Hematopoietic multipotent progenitor cell treated with erythropoietin and hydrocortisone succinate and interleukin-3 and kit ligand, for 15 days (in vitro differentiated cells): ENCODE measurements around the gene COL26A1.

ENCODE experiments used
- DNase-seq: peaks from one replicate; pipeline ENCODE4 v3.0.0-alpha.2; 2015; ENCODE audit warnings: low spot score

The COL26A1 gene

DNA sequence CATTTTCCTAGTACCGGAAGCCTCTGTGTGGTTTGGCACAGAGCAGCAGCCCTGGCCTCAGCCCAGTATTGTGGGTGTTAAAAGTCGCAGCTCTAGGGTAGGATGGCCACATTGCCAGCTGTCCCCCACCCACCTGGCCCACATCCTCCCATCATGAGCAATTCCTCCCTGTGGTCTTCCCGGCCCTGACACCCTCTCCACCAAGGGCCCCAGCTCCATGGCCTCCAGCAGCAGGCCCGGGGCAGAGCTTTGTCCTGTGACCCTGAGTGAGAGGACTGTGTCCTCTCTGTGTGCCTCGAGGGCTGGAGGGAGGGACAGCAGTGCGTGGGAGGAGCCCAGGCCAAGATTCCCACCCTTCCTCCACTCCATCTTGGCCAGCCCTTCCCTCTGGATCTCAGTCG lies 172.7 kb downstream of the COL26A1 start:
- DNase-seq, result no peak

DNA sequence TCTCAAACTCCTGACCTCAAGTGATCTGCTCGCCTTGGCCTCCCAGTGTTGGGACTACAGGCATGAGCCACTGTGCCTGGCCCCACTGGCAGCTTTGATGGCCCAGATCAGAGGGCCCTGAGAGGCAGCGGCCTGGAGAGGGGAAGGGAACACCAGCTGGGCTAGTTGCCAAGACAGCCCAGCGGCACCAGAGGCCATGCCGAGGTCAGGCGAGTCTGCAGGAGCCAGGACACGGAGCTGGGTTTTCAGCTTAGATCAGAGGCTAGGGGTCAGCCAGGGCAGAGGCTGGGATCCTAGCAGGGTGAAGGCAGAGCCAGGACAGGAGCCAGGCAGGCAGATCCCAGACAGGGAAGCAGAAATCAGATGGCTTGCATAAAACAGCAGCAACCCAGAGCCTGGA lies 173.6 kb downstream of the COL26A1 start:
- no peak for DNase-seq

DNA sequence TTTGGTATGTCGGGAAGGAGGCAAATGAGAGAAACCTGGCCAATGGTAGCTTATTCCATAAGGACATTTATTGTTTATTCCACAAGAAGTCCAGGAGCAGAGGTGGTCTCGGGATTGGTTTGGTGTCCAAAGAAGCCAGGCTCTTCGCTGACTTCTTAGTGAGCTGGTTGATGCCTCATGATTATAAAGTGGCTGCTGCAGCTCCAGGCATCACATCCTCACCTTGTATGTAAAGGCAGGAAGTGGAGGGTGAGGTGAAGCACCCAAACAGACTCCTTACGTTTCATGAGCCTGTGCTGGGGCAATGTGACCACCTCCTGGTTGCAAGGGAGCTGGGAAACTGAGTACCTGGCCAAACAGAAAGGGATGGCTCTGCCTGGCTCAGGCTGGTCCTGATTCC lies 174.0 kb downstream of the COL26A1 start:
- no peak for DNase-seq

DNA sequence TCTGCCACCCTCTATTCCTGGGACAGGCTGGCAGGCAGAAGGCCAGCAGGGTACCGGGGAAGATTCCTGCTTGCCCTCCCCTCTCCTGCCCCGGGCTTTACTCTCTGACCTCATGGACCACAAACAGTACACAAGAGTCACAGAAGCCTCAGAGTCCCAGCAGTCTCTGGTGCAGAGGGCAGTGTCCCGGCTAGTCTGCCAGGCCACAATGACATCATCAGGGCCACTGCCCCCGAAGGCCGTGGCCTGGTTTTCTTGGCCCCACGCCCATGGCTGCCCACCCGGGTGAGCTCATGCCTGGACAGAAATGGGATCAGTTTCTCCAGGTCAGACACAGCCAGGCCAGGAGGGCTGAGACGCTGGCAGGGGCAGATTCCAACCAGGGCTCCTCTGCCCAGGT lies 174.5 kb downstream of the COL26A1 start:
- no peak for DNase-seq

DNA sequence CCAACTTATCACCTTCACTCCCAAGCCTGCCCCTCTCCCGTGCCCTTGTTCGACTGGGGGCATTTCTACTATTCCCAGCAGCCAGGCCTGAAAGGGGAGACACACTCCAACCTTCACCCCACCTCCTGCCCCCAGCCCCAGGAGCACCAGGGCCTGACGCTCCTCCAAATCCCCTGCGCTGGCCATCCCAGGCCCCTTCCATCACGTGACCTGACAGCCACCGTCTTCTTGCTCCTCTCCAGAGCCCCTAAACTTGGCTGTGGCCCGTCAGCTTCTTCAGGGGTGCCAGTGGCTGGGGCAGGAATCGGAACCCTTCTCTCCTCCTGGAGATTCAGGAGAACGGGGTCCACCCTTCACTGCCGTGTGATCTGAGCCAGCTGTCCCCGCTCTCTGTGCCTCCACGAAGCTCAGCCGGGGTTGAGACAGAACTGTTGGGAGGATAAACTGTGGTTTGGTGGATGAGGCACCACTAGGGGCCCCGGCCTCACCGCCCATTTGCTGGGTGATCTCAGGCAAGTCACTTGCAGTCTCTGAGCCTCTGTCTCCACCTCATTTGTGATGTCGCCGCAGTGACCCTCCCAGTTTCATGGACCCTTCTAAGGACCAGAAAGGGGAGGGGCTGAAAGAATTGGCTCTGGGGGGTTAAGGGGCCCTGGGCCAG lies 175.4 kb downstream of the COL26A1 start:
- no peak for DNase-seq

DNA sequence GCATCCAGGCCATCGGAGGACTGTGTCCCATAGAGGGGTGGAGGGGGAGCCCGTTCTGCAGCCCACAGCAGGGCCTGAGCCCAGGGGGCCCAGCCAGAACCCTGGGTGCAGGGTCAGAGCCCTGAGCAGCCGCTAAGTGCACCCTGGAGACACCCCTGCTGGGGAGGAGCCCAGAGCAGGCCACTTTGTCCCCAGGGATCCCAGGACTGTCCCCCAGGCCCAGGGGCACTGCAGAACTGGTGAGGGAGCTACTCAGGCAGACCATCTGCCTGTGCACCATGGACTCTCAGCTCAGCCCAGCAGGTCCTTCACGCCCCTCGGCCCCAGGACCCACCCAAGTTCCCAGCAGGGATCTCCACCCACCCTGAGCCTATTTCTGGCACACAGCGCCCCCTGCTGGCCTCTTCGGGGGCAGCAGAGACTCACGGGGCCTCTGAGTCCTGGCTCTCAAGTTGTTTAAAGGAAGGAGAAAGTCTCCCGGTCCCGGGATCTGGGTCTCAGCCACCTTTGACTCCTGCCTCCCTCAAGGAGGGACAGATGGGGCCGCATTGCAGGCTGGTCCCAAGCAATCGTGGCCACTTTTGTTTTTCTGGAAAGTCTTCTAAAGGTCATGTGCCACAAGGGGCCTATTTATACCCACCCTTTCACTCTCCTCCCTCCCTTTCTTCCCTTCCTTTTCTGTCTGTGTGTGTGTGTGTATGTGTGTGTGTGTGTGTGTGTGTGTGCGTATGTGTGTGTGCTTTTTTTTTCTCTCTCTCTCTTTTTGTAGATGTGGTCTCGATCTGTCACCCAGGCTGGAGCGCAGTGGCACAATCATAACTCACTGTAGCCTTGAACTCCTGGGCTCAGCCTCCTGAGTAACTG lies 176.2 kb downstream of the COL26A1 start:
- peak; percentile 55 for DNase-seq

DNA sequence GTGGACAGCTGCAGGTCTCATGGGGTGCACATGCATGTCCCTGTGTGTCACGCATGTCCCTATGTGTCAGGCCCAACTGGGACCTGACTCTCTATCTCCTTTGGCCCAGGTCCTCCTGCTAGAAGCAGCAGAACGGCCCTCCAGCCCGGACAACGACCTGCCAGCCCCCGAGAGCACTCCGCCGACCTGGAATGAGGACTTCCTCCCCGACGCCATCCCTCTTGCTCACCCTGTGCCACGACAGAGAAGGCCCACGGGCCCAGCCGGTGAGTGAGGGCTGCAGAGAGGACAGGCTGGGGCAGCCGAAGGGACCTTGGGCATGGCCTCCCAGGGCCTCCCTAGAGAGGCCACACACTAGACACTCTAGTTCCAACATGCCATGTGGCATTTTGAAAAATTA lies 177.1 kb downstream of the COL26A1 start:
- no peak for DNase-seq

DNA sequence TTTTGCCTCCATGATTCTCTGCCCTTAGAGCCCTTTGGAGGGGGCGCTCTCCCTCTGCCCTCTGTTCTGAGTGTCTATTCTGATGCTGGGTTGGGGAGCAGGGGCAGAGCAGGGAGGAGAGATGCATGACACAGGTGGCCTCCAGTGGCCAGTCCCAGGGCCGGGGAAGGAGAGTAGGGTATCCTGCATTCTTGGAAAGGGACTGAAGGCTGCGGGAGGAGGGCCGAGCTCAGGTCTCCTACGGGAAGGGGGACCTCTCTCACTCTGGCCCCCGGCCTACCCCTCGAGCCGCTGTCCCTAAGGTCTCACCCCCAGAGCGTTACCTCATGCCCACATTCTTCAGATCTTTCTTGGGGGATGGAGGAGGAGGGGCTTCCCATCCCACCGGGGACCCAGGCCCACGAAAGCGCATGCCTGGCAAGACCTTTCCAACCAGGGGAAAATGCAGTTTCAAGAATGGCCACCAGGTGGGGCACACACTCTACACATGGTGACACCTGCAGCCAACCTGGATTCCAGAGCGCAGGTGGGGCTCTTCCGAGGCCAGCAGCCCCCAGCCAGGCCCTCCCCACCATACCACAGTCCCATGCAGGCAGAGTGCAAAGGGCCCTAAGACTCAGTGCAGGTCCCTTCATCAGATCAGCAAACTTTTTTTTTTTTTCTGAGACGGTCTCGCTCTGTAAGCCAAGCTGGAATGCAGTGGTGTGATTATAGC lies 180.0 kb downstream of the COL26A1 start:
- DNase-seq, result peak; percentile 60

DNA sequence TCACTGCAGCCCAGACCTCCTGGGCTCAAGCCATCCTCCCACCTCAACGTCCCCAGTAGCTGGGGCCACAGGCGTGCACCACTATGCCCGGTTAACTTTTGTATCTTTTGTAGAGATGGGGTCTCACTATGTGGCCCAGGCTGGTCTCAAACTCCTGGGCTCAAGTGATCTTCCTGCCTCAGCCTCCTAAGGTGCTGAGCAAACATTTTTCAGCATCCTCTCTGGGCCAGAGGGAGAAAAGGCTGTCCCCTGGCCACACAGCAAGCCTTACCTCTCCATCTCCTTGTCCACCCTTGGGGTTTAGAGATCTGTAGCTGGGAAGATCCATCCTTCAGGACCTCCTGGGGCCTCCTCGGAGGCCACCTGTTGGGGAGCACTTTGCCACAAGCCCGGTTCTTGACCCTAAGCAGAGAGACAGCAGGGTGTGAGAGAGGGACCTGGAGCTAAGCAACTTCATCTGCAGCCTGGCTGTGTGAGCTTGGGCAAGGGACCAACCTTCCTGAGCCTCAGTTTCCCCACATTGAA lies 180.6 kb downstream of the COL26A1 start:
- no peak for DNase-seq

DNA sequence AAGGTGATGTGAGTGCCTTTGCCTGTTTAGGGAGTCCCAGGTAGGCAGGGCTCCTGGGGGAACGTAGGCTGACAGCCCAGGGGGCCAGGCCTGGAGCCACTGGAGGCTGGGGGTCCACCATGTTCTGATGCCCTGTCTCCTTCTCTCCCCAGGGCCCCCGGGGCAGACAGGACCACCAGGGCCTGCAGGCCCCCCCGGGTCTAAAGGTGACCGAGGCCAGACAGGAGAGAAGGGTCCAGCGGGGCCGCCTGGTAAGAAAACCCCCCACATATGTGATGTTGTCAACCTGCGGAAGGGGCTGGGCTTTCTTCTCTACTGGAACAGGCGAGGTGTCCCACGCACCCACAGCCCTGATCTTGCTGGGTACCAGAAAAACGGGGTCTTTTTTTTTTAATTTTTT lies 181.2 kb downstream of the COL26A1 start:
- DNase-seq, result no peak

DNA sequence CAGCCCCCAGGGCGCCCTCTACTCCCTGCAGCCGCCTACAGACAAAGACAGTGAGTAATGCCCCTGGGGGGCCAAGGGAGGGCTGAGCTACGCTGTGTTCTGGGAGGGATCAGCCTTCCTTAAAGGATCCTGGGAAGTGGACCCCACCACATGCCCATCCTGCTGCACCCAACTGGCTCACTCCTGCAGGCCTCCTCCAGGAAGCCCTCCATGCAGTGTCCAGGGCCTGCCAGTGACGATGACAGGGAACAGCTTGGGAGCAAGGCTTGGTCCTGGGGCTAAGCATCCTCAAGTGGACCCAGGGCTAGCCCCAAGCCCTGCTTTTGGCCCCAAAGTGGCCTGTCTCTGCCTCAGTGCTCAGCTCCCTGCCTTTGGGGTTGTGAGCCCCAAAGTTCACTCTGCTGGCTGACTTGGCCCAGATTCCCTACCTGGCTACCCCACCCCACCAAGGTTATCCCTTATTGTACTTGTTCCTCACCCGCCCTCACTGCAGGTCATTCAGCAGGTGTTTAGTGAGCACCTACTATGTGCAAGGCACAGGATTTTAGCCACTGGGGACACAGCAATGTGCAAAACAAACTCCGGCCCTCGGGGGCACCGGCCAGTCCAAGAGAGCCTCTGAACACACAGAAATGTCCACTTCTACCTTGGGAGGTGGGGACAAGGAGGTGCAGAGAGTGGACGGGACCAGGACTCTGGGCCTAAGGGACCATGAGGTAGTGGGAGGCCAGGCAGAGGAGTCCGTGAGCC lies 182.9 kb downstream of the COL26A1 start:
- no peak for DNase-seq

DNA sequence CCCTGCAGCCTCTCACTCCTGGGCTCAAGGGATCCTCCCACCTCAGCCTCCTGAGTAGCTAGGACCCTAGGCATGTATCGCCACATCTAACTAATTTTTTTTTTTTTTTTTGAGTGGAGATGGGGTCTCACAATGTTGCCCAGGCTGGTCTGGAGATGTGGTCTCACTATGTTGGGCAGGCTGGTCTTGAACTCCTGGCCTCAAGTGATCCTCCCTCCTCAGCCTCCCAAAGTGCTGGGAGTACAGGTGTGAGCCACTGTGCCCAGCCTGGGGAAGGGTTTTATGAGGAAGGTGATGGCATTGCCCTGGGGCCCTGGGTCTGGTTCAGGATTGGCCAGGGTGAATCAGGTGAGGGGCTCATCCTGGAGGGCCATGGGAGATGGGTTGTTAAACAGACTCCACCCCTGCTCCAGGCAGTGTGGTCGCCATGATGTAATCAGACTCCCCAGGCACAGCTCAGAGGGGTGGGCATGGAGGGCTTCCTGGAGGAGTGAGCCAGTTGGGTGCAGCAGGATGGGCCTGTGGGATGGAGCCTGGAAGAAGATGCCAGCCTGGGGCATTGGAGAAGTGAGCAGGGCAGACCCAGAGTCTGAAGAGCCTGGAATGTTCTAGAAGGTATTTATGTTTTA lies 183.7 kb downstream of the COL26A1 start:
- DNase-seq, result no peak

DNA sequence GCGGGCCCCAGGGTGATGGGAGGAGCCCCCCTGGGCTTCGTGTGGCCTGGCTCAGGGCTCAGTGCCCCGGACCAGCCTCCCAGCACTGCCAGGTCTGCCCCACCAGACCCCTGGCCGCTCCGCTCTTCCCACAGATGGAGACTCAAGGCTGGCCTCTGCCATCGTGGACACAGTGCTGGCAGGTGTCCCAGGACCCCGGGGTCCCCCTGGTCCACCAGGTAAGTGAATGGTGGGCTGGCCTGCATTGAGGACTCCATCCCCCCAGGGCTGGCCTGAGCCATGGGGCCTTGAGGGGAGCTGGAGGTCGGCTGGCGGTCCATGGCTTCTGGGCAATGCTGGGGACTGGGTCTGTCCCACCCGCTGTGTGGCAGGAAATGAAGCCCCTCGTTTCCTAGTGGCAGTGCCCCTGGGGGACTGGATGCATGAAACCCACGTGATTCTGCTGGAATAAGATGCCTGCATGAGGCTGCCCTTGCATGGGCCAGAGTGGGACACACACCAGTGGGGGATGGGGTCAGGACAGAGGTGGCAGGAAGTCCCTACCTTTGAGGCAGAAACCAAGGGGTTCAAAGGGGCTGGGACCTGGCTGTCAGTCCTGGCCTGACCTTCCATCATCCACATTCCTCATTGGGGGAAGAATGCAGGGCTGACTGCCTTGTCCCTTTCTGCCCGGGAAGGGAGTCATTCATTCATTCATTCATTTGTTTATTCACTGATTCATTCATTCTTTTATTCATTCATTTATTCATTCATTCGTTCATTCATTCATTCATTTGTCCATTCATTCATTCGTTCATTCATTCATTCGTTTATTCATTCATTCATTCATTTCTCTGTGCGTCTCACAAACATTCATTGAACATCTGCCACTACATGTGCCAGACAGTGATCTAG lies 184.6 kb downstream of the COL26A1 start:
- DNase-seq, result no peak

DNA sequence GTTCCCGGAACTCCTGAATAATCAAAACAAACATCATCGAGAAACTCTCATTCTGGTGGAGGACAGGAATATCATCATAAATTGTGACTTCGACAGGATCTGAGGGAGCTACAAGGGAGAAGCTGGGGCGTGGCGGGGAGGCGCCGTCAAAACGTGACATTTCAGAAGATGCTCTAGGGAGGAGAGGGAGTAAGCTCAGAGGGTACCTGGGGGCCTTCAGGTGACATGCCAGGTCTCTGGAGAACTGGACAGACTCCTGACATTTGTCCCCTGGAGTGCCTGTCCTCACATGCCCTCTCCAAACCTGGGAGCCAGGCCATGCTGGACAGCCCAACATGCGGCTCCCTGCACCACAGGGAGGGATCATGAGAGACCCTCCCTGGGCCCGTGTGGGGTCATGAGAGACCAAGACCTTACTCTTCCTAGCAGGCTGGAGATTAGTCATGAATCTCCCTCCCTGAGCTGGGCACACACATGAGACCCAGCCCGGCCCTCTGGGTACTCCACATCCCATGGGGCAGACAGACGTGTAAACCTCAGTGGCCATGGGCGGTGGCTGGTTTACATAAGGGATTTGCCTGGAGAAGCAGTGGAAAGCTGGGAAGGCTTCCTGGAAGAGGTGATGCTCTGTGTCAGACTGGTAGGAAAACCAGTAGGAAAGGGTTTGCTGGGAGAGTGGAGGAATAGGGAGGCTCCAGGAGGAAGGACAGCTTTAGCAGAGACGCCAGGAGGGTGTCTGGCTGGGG lies 185.4 kb downstream of the COL26A1 start:
- DNase-seq, result no peak

DNA sequence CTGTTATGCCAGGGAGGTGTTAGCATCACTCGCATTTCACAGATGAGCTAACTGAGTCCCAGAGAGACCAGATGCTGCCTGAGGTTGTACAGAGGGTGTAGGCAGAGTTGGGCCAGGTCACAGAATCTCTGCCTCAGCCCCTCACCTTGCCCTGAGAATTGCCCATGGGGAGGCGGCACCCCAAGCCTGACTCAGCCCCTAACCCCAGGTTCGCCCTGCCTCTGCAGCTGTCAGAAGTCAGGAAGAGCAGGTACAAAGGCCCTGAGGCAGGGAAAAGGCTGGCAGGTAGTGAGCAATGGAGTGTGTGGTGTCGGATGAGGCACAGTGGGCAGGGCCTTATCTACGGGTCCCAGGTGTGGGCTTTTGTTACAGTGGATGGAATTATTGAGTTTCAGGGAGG lies 187.1 kb downstream of the COL26A1 start:
- DNase-seq, result no peak

DNA sequence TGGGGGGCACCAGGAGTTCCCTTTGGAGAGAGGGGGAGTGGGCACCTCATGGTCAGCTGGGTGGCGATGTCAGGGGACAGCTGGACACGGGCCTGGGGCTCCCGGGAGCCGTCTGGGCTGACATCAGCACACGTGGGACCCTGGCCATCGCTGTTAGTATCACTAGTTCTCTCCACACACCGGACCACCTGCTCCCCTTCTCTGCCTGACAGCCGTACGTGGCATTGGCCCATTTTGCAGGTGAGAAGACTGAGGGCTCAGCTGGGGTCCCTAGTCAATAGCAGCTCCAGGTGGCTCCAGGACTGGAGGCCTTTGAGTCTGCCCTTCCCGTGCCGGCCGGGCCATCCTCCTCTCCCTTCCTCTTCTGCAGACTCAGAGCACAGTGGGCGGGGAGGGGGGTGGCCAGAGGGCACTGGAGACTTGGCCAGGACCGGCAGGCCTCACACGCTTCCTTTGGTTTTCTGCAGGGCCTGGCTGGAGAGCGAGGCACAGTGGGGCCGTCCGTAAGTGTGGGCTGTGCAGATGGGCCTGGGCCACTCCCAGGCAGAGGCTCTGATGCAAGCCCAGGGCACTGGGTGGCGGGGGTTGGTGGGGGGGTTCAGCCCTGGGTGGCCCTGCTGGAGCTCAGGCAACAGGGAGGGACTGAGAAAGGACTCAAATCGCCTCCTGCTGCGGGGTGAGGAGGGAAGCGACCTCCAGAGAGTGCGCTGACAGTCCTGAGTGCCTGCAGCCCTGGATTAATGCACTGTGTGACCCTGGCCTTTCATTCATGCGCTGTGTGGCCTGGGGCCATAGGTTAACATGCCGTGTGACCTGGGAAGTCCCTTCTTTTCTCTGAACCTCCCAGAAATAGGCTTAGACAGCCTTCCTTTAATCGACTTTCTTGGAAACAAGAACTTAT lies 188.2 kb downstream of the COL26A1 start:
- no peak for DNase-seq

DNA sequence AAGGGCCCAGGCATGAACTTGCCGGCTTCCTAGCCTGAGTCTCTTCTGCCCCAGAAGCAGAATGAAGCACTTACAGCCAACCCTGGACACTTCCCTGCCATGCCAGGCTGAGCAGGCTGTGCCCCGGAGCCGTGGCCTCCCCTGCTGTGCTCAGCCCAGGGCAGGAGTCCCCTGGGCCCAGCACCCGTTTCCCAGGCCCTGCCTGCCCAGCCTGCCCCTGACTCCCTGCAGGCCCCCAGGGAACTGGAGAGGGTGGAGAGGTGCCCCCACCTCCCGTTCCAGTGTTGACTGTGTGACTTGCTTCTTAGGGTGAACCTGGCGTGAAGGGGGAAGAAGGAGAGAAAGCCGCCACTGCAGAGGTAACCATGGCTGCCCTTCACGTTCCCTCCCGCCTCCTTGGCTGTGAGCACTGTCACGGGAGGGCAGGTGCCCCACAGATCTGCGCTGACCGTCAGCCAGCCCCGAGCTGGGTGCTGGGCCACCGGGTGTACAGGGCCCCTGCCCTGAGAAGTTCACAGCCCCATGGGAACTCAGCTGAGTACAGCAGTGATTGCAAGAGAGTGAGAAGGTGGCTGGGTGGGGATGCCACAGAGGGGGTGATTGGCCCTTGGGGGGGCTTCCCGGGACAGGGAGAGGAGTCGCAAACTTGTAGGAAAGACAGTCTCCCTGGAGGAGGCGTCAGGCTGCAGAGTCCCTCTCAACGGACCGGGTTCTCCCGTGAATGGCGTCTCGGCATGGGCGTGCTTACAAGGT lies 190.5 kb downstream of the COL26A1 start:
- no peak for DNase-seq
